GM12874 (cell line): ENCODE data around the gene DTNBP1.

ENCODE experiments used
- CTCF ChIP-seq: IDR thresholded peaks from 2 replicates; pipeline ENCODE4 v1.5.1; 2011; ENCODE audit warnings: low read depth, mild to moderate bottlenecking, control low read depth, low read length, moderate library complexity; ENCODE audit not compliant: insufficient read depth

The DTNBP1 gene

GRCh38 chr6:15690510-15690909 is 27.7 kb upstream of the DTNBP1 start:
- no peak for TF ChIP-seq CTCF

GRCh38 chr6:15689586-15690482 is 27.0 kb upstream of the DTNBP1 start:
- TF ChIP-seq CTCF, result no peak

GRCh38 chr6:15685619-15686018 is 22.8 kb upstream of the DTNBP1 start:
- no peak for TF ChIP-seq CTCF

- TF ChIP-seq CTCF, result no peak
These were observed 20.4 kb upstream of the DTNBP1 start for GRCh38 chr6:15682965-15683822.

GRCh38 chr6:15681946-15682345 is 19.1 kb upstream of the DTNBP1 start:
- TF ChIP-seq CTCF, result no peak

- no peak for TF ChIP-seq CTCF
These were observed 15.7 kb upstream of the DTNBP1 start for GRCh38 chr6:15678514-15678913.

GRCh38 chr6:15677822-15678221 is 15.0 kb upstream of the DTNBP1 start:
- no peak for TF ChIP-seq CTCF
